Measurements from ENCODE around the gene MAP3K8.
A peak's percentile ranks its signal among the peaks of the same experiment; 100 is the strongest.

GRCh38 chr10:30433730-30434272 lies at the start of gene MAP3K8:
- peak in 1 of 4 experiments; percentile 28 for TF ChIP-seq CTCF (IDR thresholded peaks at IDR 0.05)
- no peak for TF ChIP-seq EP300 (IDR thresholded peaks at IDR 0.05)
- peak; percentile 89 to 95 for TF ChIP-seq POLR2A (IDR thresholded peaks at IDR 0.05)

Measured in gastroesophageal sphincter (tissue), 3 donors.